Stimulated activated CD4-positive, alpha-beta T cell treated with anti-CD3 and anti-CD28 coated beads, Interleukin-15, amount 100 ng/mL, for 48 hours (primary cell): ENCODE results near the gene RNF4.
A peak's percentile ranks its signal among the peaks of the same experiment; 100 is the strongest.
"Not testable (repeated sequence)": the region's sequence is repeated elsewhere in the genome, so short reads cannot be mapped to it uniquely, and the experiment has no call there.

Experiments used
- DNase-seq, 2 donors: peaks; one replicate each; pipeline ENCODE4 v3.0.0-alpha.2; 2020; ENCODE audit warnings: low read depth in 2 of 2

The RNF4 gene

GRCh38 chr4:2534904-2535375, 66.0 kb downstream of the RNF4 start:
- DNase-seq: no peak

GRCh38 chr4:2535376-2536192, 66.7 kb downstream of the RNF4 start:
- peak; percentile 26 to 30 for DNase-seq

GRCh38 chr4:2536193-2537010, 67.5 kb downstream of the RNF4 start, which contains the start of gene FAM193A:
TSS of gene FAM193A (plus strand) at chr4:2536647. CDS start at chr4:2536916, 269 bp downstream.
- DNase-seq: peak; percentile 99

- DNase-seq: peak; percentile 34 to 39
Measured at GRCh38 chr4:2537011-2537830, 68.3 kb downstream of the RNF4 start.

GRCh38 chr4:2543580-2544191, 74.8 kb downstream of the RNF4 start:
- not testable (repeated sequence) for DNase-seq

GRCh38 chr4:2545321-2546013, 76.6 kb downstream of the RNF4 start:
- no peak for DNase-seq

- DNase-seq: no peak
Measured at GRCh38 chr4:2546286-2546823, 77.4 kb downstream of the RNF4 start.

- not testable (repeated sequence) for DNase-seq
Measured at GRCh38 chr4:2546961-2547691, 78.2 kb downstream of the RNF4 start.

- DNase-seq: no peak
Measured at GRCh38 chr4:2551118-2551517, 82.2 kb downstream of the RNF4 start.

- no peak for DNase-seq
Measured at GRCh38 chr4:2552806-2553205, 83.9 kb downstream of the RNF4 start.

- no peak for DNase-seq
Measured at GRCh38 chr4:2558301-2558700, 89.4 kb downstream of the RNF4 start.

GRCh38 chr4:2560167-2560566, 91.3 kb downstream of the RNF4 start:
- DNase-seq: no peak
